GM23248 (cell line): ENCODE measurements around the gene DDIAS. TPM values are rescaled to one million over a fixed set of nuclear protein-coding genes. Genes with fewer than 3 reads are reported as not detected.

Experiments used
- DNase-seq: peaks from one replicate; pipeline ENCODE4 v3.0.0-alpha.2; 2015
- H2AFZ ChIP-seq: fragments of 200-600 bp; sonication (generic); 2 replicates; pipeline ENCODE4 v1.6.1; 2016; ENCODE audit warnings: antibody characterized with exemption
- H3F3A ChIP-seq: fragments of 200-600 bp; sonication (generic); 2 replicates; pipeline ENCODE4 v1.6.1; 2016; ENCODE audit warnings: mild to moderate bottlenecking, antibody characterized with exemption, mixed run types; ENCODE audit not compliant: insufficient read depth
- H3K27ac ChIP-seq: fragments of 200-600 bp; sonication (generic); 2 replicates; pipeline ENCODE4 v1.5.1; 2016; ENCODE audit warnings: mild to moderate bottlenecking
- H3K27me3 ChIP-seq: fragments of 200-600 bp; sonication (generic); replicated peaks from 2 replicates; pipeline ENCODE4 v1.6.1; 2016; ENCODE audit warnings: mild to moderate bottlenecking; ENCODE audit not compliant: insufficient read depth
- H3K36me3 ChIP-seq: fragments of 200-600 bp; sonication (generic); 2 replicates; pipeline ENCODE4 v1.6.1; 2016; ENCODE audit warnings: low read depth, mild to moderate bottlenecking
- H3K4me1 ChIP-seq: fragments of 200-600 bp; sonication (generic); 2 replicates; pipeline ENCODE4 v1.6.1; 2016; ENCODE audit warnings: mild to moderate bottlenecking; ENCODE audit not compliant: insufficient read depth
- H3K4me2 ChIP-seq: fragments of 200-600 bp; sonication (generic); one replicate; pipeline ENCODE4 v1.6.1; 2016; ENCODE audit warnings: mild to moderate bottlenecking; ENCODE audit not compliant: unreplicated experiment
- H3K4me3 ChIP-seq: fragments of 200-600 bp; sonication (generic); 2 replicates; pipeline ENCODE4 v1.5.1; 2016; ENCODE audit warnings: mild to moderate bottlenecking
- H3K79me2 ChIP-seq: fragments of 200-600 bp; sonication (generic); 2 replicates; pipeline ENCODE4 v1.6.1; 2016; ENCODE audit warnings: mild to moderate bottlenecking; ENCODE audit not compliant: insufficient read depth
- H3K9ac ChIP-seq: fragments of 200-600 bp; sonication (generic); 2 replicates; pipeline ENCODE4 v1.6.1; 2016; ENCODE audit warnings: mild to moderate bottlenecking
- H3K9me2 ChIP-seq: fragments of 200-600 bp; sonication (generic); 2 replicates; pipeline ENCODE4 v1.6.1; 2016; ENCODE audit warnings: mixed run types, mild to moderate bottlenecking, moderate library complexity; ENCODE audit not compliant: insufficient read depth
- H3K9me3 ChIP-seq: fragments of 200-600 bp; sonication (generic); one replicate; pipeline ENCODE4 v1.6.1; 2017; ENCODE audit warnings: low read depth
- H4K20me1 ChIP-seq: fragments of 200-600 bp; sonication (generic); 2 replicates; pipeline ENCODE4 v1.6.0; 2016; ENCODE audit not compliant: insufficient read depth
- EZH2 ChIP-seq: fragments of 200-600 bp; sonication (generic); IDR thresholded peaks from 2 replicates; pipeline ENCODE4 v1.6.1; 2018; ENCODE audit warnings: antibody characterized with exemption, mild to moderate bottlenecking; ENCODE audit not compliant: insufficient read depth, poor library complexity, severe bottlenecking
- EZH2phosphoT487 ChIP-seq: fragments of 200-600 bp; sonication (generic); IDR thresholded peaks from 2 replicates; pipeline ENCODE4 v1.6.1; 2018; ENCODE audit warnings: antibody characterized with exemption, moderate library complexity, mild to moderate bottlenecking, low read depth; ENCODE audit not compliant: insufficient read depth
- WGBS, 2 experiments: methylation state at CpG; one replicate each; pipeline ENCODE4 v1.1.6; 2015 to 2017; ENCODE audit warnings: low lambda C conversion rate in 2 of 2, low coverage in 1 of 2; ENCODE audit errors: missing lambda C conversion rate in 2 of 2; 5-methylcytosine and 5-hydroxymethylcytosine counted together
- in situ Hi-C: fragments of 300-500 bp; cut with MboI; formaldehyde crosslinking; loops from 2 replicates; pipeline ENCODE4 v1.15.0; 2020
- polyA plus RNA-seq: library from polyadenylated mRNA; unstranded; fragments of >200 nt; fragmentation: Nextera tagmentation; extraction: Ambion mirVana; gene quantifications from 2 replicates; pipeline ENCODE4 v1.2.1, GENCODE V29; 2016
- total RNA-seq: library from RNA; depleted of rRNA; stranded (reverse); fragments of >200 nt; shearing (Covaris generic); gene quantifications from 2 replicates; pipeline ENCODE4 v1.2.3, GENCODE V29; 2014

Gene DDIAS
- total and polyA plus RNA-seq, 2 experiments from 2014 or later, result 5.0 to 5.4 TPM

GRCh38 chr11:82859750-82860149 lies 41.8 kb upstream of the DDIAS start:
- TF ChIP-seq EZH2 (no peak), EZH2phosphoT487 (no peak)
- peak; percentile 22 for DNase-seq
- Histone ChIP-seq H3K27ac (no peak overlapping the region), H3K9me3 (no peaks in the 10 kb centered on the region), H3K27me3 (no peaks in the 10 kb centered on the region), H3K36me3 (no peaks in the 10 kb centered on the region), H3F3A (peaks cover 29% of the 10 kb centered on the region), H3K9me2 (no peaks in the 10 kb centered on the region), H3K4me1 (peaks cover 39% of the 10 kb centered on the region), H3K9ac (no peak overlapping the region), H2AFZ (0 out of 2 replicates have a peak overlapping the region, but pooled peaks have one; percentile 27), H3K4me2 (peak overlapping the region; percentile 69), H3K79me2 (no peaks in the 10 kb centered on the region), H3K4me3 (no peak overlapping the region), H4K20me1 (no peaks in the 10 kb centered on the region)
- in situ Hi-C loops, result loop anchor here (10.0 to 25.0 kb wide), 2 partner anchors 135 to 953 kb away; no protein-coding TSS in a partner anchor
- 48 to 53% methylated on average over 2 of the region's 2 CpGs for WGBS, 2 experiments

GRCh38 chr11:82862379-82862778 lies 39.2 kb upstream of the DDIAS start:
- H3K4me3 ChIP-seq, result no peak overlapping the region
- in situ Hi-C loops, result loop anchor here (10.0 to 25.0 kb wide), 2 partner anchors 138 to 950 kb away; no protein-coding TSS in a partner anchor

DNA sequence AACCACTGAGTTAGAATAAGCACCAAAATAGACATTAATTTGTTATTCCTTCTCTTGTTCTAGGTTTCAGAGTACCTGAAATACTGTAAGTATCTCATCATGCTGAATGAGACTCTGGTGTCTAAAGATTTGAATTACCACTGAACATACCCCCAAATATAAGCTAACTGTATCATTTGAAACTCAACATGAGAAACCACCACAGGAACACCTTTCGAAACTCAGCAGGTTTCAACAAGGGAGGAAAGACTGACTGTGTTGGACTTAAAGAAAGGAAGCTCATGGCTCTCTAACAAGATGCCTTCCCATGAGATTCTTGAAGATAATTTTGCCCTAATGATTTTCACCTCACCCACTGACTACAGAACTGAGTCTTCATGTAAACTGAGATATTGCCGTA lies 38.3 kb upstream of the DDIAS start:
- Histone ChIP-seq H2AFZ (no peak overlapping the region), H3K36me3 (no peaks in the 10 kb centered on the region), H3K4me2 (no peak overlapping the region), H3K27me3 (no peaks in the 10 kb centered on the region), H3K9me2 (no peaks in the 10 kb centered on the region), H3K79me2 (no peaks in the 10 kb centered on the region), H4K20me1 (no peaks in the 10 kb centered on the region), H3K9me3 (no peaks in the 10 kb centered on the region), H3K27ac (no peak overlapping the region), H3K9ac (no peak overlapping the region), H3F3A (peaks cover 14% of the 10 kb centered on the region), H3K4me3 (no peak overlapping the region), H3K4me1 (peaks cover 35% of the 10 kb centered on the region)
- no peak for DNase-seq
- 98 to 100% methylated on average over 2 of the region's 2 CpGs for WGBS, 2 experiments
- no peak for TF ChIP-seq EZH2
- no peak for TF ChIP-seq EZH2phosphoT487
- in situ Hi-C loops, result loop anchor here (10.0 to 25.0 kb wide), 2 partner anchors 138 to 949 kb away; no protein-coding TSS in a partner anchor

More at GRCh38 chr11:82862379-82862778, 39.2 kb upstream of the DDIAS start:
- Histone ChIP-seq H3K9ac (no peak overlapping the region), H3K9me3 (no peaks in the 10 kb centered on the region), H2AFZ (no peak overlapping the region), H3K27ac (no peak overlapping the region), H3K4me1 (peaks cover 37% of the 10 kb centered on the region), H3K79me2 (no peaks in the 10 kb centered on the region), H4K20me1 (no peaks in the 10 kb centered on the region), H3K4me2 (no peak overlapping the region), H3F3A (peaks cover 22% of the 10 kb centered on the region), H3K9me2 (no peaks in the 10 kb centered on the region), H3K36me3 (no peaks in the 10 kb centered on the region), H3K27me3 (no peaks in the 10 kb centered on the region)
- TF ChIP-seq EZH2 (no peak), EZH2phosphoT487 (no peak)
- DNase-seq, result no peak
- WGBS, 2 experiments, result 96% methylated on average over 2 of the region's 2 CpGs

- no peak overlapping the region for H3K4me2 ChIP-seq
- peaks cover 24% of the 10 kb centered on the region for H3K4me1 ChIP-seq
- no peaks in the 10 kb centered on the region for H3K36me3 ChIP-seq
- H3K79me2 ChIP-seq, result no peaks in the 10 kb centered on the region
- TF ChIP-seq EZH2 (no peak), EZH2phosphoT487 (no peak)
- no peaks in the 10 kb centered on the region for H3K9me2 ChIP-seq
- no peaks in the 10 kb centered on the region for H4K20me1 ChIP-seq
- in situ Hi-C loops, result loop anchor here (10.0 to 25.0 kb wide), 2 partner anchors 139 to 948 kb away; no protein-coding TSS in a partner anchor
- no peaks in the 10 kb centered on the region for H3K9me3 ChIP-seq
- no peaks in the 10 kb centered on the region for H3K27me3 ChIP-seq
- peaks cover 4% of the 10 kb centered on the region; the same call in 1 of the 2 replicates for H3F3A ChIP-seq
- H3K27ac ChIP-seq, result no peak overlapping the region
- no peak overlapping the region for H3K4me3 ChIP-seq
- H2AFZ ChIP-seq, result peak overlapping the region; percentile 66
- H3K9ac ChIP-seq, result no peak overlapping the region
- 9 to 12% methylated on average over 5 of the region's 5 CpGs for WGBS, 2 experiments
- peak; percentile 68 for DNase-seq
Observed at GRCh38 chr11:82864268-82864667, 37.3 kb upstream of the DDIAS start.
